Measurements from ENCODE around the gene MEF2C.

DNA sequence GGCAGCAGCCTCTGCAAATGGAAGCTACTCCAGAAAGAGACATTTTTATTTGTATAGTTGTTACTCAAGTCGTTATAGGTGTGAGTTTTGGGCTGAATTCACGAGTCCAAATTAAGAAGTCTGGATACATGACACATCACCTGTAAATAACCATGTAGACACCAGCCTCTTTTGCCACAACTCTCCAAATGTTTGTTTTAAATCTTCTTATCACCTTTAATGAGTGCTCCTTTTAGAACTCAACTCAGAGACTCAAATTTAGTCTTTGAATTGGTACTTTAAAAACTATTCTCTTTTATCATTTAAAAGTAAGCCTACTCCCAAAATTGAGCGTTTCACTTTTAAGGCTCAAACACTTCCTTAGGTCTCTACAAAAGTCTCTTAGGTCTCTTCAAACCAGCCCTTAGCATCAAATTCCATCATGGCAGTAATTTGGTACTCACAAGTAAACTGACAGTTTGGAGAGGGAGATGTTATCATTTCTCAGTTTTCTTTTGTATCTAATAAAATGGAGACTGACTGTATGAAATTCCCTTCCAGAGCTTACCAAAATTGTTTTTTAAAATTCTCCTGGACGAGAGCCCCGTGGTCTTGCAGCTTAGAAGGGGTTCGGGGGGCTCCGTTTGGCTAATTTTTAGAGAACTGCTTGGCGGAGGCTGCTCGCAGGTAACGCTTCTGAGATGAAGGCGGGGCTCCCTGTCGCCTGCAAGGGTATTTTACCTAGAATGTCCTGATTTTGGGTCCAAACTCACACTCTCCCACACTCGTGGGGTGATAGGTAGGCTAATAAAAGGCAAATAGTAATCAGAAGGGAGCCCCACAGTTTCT lies 194.6 kb downstream of the MEF2C start:
- TF ChIP-seq POLR2A (IDR thresholded peaks at IDR 0.05; ENCODE audit: low read depth, low read length) (no peak), TAF1 (IDR thresholded peaks at IDR 0.05; ENCODE audit: borderline replicate concordance, low read depth, low read length) (no peak)
